ENCODE results near the gene GEMIN7. TPM values are rescaled to one million over a fixed set of nuclear protein-coding genes. Genes with fewer than 3 reads are reported as not detected.

Gene GEMIN7
- total and polyA plus RNA-seq, 2 of the 13 experiments (the other 11 are each of a cell fraction or from before 2014, with no cell fraction given): 24.1 to 30.6 TPM

GRCh38 chr19:45097776-45098520 lies 18.9 kb downstream of the GEMIN7 start (continued):
- TF ChIP-seq, protein P1, sequence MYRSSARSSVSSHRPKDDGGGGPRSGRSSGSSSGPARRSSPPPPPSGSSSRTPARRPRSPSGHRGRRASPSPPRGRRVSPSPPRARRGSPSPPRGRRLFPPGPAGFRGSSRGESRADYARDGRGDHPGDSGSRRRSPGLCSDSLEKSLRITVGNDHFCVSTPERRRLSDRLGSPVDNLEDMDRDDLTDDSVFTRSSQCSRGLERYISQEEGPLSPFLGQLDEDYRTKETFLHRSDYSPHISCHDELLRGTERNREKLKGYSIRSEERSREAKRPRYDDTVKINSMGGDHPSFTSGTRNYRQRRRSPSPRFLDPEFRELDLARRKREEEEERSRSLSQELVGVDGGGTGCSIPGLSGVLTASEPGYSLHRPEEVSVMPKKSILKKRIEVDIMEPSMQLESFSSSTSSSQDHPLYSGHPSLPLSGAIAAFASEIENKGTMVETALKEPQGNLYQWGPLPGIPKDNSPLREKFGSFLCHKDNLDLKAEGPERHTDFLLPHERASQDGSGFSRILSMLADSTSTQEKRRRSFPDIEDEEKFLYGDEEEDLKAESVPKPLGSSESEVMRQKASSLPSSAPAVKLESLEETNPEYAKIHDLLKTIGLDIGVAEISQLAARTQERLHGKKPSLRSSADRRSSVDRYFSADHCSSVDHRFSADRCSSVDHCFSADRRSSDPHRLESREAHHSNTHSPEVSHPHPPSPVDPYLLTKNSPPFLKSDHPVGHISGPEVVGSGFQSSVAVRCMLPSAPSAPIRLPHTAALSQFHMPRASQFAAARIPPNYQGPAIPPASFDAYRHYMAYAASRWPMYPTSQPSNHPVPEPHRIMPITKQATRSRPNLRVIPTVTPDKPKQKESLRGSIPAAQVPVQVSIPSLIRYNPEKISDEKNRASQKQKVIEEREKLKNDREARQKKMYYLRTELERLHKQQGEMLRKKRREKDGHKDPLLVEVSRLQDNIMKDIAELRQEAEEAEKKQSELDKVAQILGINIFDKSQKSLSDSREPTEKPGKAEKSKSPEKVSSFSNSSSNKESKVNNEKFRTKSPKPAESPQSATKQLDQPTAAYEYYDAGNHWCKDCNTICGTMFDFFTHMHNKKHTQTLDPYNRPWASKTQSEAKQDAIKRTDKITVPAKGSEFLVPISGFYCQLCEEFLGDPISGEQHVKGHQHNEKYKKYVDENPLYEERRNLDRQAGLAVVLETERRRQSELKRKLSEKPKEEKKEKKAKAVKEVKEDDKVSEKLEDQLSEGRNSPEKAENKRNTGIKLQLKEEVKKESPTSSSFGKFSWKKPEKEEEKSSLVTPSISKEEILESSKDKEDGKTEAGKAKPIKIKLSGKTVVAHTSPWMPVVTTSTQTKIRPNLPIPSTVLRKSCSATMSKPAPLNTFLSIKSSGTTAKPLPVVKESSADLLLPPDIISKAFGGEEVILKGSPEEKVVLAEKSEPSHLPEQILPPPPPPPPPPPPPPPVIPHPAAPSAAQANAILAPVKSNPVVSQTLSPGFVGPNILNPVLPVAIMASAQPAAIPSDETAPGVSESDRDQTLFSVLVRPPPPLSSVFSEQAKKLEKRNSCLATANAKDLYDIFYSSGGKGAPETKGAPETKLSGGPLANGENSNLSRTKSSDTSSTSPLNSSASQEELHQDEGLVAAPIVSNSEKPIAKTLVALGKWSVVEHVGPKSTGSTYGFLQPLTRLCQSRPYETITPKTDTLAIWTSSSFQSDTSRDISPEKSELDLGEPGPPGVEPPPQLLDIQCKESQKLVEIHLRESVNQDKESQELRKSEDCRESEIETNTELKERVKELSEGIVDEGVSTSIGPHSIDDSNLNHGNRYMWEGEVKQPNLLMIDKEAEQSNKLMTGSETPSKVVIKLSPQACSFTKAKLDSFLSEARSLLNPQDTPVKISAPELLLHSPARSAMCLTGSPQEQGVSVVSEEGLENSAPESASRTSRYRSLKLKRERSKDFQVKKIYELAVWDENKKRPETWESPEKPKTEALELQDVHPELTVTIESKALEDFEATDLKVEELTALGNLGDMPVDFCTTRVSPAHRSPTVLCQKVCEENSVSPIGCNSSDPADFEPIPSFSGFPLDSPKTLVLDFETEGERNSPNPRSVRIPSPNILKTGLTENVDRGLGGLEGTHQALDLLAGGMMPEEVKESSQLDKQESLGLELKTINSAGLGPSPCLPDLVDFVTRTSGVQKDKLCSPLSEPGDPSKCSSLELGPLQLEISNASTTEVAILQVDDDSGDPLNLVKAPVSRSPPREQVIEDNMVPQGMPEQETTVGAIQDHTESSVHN (CRISPR knock-in tag; IDR thresholded peaks at IDR 0.05): 0 out of 2 replicates have a peak, but pooled peaks have one; percentile 20
- no peak for TF ChIP-seq TAF15 (IDR thresholded peaks at IDR 0.05; ENCODE audit: low read depth, low read length, poor library complexity, severe bottlenecking)
- TF ChIP-seq MXD1 (CRISPR knock-in tag; IDR thresholded peaks at IDR 0.05): peak; percentile 61; the same call in 1 of the 2 replicates
- TF ChIP-seq MBNL3 (CRISPR knock-in tag; conservative IDR thresholded peaks at IDR 0.05): no peak
- peak; percentile 52; the same call in 1 of the 2 replicates for TF ChIP-seq SNAPC2 (CRISPR knock-in tag; IDR thresholded peaks at IDR 0.05)
- no peak for TF ChIP-seq ZFP41 (CRISPR knock-in tag; IDR thresholded peaks at IDR 0.05; ENCODE audit: borderline replicate concordance)
- peak; percentile 5; the same call in 1 of the 2 replicates for TF ChIP-seq THAP11 (CRISPR knock-in tag; IDR thresholded peaks at IDR 0.05)
- TF ChIP-seq ZNF10 (CRISPR knock-in tag; IDR thresholded peaks at IDR 0.05; ENCODE audit: borderline replicate concordance, low read depth): no peak
- no peak for TF ChIP-seq TSC22D2 (CRISPR knock-in tag; IDR thresholded peaks at IDR 0.05; ENCODE audit: borderline replicate concordance)
- TF ChIP-seq ZNF230 (CRISPR knock-in tag; IDR thresholded peaks at IDR 0.05): no peak
- TF ChIP-seq ZNF124 (CRISPR knock-in tag; IDR thresholded peaks at IDR 0.05): no peak
- TF ChIP-seq NKX3-1 (CRISPR knock-in tag; IDR thresholded peaks at IDR 0.05): 0 out of 2 replicates have a peak, but pooled peaks have one; percentile 56
- TF ChIP-seq ZNF335 (CRISPR knock-in tag; IDR thresholded peaks at IDR 0.05): no peak
- TF ChIP-seq NRL (CRISPR knock-in tag; IDR thresholded peaks at IDR 0.05; ENCODE audit: borderline replicate concordance): peak; percentile 1; the same call in 1 of the 2 replicates
- no peak for TF ChIP-seq YY1 (IDR thresholded peaks at IDR 0.05; ENCODE audit: insufficient read depth, insufficient replicate concordance, low read depth, low read length)
- no peak for TF ChIP-seq TCF12 (IDR thresholded peaks at IDR 0.05)
- TF ChIP-seq TCF12 (CRISPR knock-in tag; IDR thresholded peaks at IDR 0.05): no peak
- TF ChIP-seq U2AF2 (IDR thresholded peaks at IDR 0.05; ENCODE audit: low read depth, low read length): no peak
- peak; percentile 12; the same call in 1 of the 2 replicates for TF ChIP-seq HDAC2 (CRISPR knock-in tag; IDR thresholded peaks at IDR 0.05)
- TF ChIP-seq FOXM1 (CRISPR knock-in tag; IDR thresholded peaks at IDR 0.05): no peak
- TF ChIP-seq ZNF768 (CRISPR knock-in tag; IDR thresholded peaks at IDR 0.05): no peak
- no peak for TF ChIP-seq ZSCAN9 (CRISPR knock-in tag; IDR thresholded peaks at IDR 0.05; ENCODE audit: borderline replicate concordance)
